ENCODE data around the gene TOMM40.

DNA sequence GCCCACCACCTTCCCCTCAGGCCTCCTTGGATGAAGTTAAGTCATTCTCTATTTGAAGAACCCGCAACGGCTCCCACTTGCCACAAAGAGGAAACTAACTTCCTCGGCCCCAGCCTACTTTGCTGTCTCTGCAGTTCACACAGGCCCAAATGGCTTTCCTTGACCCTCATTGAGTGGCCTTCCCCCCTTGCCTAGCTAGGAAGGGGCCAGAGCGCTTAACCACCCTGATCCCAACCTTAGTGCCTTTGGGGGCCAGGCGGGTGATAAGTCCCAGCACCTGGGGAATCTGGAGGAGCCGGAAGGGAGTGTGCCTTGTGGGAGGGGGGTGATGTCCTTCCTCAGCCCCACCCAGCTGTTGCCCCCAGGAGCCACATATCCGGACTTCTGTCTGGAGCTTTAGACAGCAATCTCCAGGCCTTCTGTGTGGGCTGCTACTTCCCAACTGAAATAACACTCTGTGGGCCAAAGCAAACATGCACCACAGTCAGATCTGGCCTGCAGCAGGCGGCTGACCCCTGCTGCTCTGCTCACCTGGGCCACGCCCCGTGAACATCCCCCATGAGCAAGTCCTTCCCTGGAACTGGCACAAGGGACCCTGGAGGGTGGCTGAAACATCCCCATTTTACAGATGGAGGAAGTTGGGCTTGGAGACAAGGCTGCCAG is 34.5 kb upstream of the TOMM40 start:
- TF ChIP-seq POLR2A (IDR thresholded peaks at IDR 0.05), result no peak
- TF ChIP-seq, protein P1, sequence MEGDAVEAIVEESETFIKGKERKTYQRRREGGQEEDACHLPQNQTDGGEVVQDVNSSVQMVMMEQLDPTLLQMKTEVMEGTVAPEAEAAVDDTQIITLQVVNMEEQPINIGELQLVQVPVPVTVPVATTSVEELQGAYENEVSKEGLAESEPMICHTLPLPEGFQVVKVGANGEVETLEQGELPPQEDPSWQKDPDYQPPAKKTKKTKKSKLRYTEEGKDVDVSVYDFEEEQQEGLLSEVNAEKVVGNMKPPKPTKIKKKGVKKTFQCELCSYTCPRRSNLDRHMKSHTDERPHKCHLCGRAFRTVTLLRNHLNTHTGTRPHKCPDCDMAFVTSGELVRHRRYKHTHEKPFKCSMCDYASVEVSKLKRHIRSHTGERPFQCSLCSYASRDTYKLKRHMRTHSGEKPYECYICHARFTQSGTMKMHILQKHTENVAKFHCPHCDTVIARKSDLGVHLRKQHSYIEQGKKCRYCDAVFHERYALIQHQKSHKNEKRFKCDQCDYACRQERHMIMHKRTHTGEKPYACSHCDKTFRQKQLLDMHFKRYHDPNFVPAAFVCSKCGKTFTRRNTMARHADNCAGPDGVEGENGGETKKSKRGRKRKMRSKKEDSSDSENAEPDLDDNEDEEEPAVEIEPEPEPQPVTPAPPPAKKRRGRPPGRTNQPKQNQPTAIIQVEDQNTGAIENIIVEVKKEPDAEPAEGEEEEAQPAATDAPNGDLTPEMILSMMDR (IDR thresholded peaks at IDR 0.05), result no peak
